GM23338 (cell line): ENCODE data around the gene HDAC9. TPM values are rescaled to one million over a fixed set of nuclear protein-coding genes. Genes with fewer than 3 reads are reported as not detected.
A peak's percentile ranks its signal among the peaks of the same experiment; 100 is the strongest.

Experiments
- ATAC-seq: fragments of 200-7000 bp; cut with Tn5 transposase; 3 replicates; pipeline ENCODE4 v1.9.1; 2020
- DNase-seq: peaks from one replicate; pipeline ENCODE4 v3.0.0-alpha.2; 2015; ENCODE audit warnings: low spot score
- H2AFZ ChIP-seq: fragments of 200-600 bp; sonication (generic); 2 replicates; pipeline ENCODE4 v1.8.0; 2016; ENCODE audit warnings: antibody characterized with exemption, mild to moderate bottlenecking, moderate library complexity
- H3F3A ChIP-seq: fragments of 200-600 bp; sonication (generic); replicated peaks from 2 replicates; pipeline ENCODE4 v1.8.0; 2017; ENCODE audit warnings: antibody characterized with exemption, mixed run types, low read depth
- H3K27ac ChIP-seq: fragments of 200-600 bp; sonication (generic); 2 replicates; pipeline ENCODE4 v1.6.1; 2016; ENCODE audit warnings: low read depth
- H3K27me3 ChIP-seq: fragments of 200-600 bp; sonication (generic); 2 replicates; pipeline ENCODE4 v1.8.0; 2016; ENCODE audit warnings: mild to moderate bottlenecking, mixed run types, moderate library complexity; ENCODE audit not compliant: insufficient read depth
- H3K36me3 ChIP-seq: fragments of 200-600 bp; sonication (generic); 2 replicates; pipeline ENCODE4 v1.8.0; 2016; ENCODE audit warnings: mild to moderate bottlenecking; ENCODE audit not compliant: insufficient read depth
- H3K4me1 ChIP-seq: fragments of 200-600 bp; sonication (generic); 2 replicates; pipeline ENCODE4 v1.8.0; 2016; ENCODE audit warnings: mild to moderate bottlenecking, moderate library complexity; ENCODE audit not compliant: insufficient read depth
- H3K4me2 ChIP-seq: fragments of 200-600 bp; sonication (generic); 2 replicates; pipeline ENCODE4 v1.7.1; 2017; ENCODE audit warnings: mixed run types
- H3K4me3 ChIP-seq: fragments of 200-600 bp; sonication (generic); 2 replicates; pipeline ENCODE4 v1.6.1; 2016; ENCODE audit warnings: mixed run types
- H3K79me2 ChIP-seq: fragments of 200-600 bp; sonication (generic); replicated peaks from 2 replicates; pipeline ENCODE4 v1.8.0; 2017; ENCODE audit warnings: mild to moderate bottlenecking; ENCODE audit not compliant: insufficient read depth
- H3K9me2 ChIP-seq: fragments of 200-600 bp; sonication (generic); 2 replicates; pipeline ENCODE4 v1.8.0; 2017; ENCODE audit not compliant: insufficient read depth
- H4K20me1 ChIP-seq: fragments of 200-600 bp; sonication (generic); replicated peaks from 2 replicates; pipeline ENCODE4 v1.8.0; 2017; ENCODE audit warnings: mild to moderate bottlenecking; ENCODE audit not compliant: insufficient read depth
- H3K27ac Mint-ChIP-seq: 2 replicates; pipeline ENCODE4 v1.8.0; 2020; ENCODE audit warnings: inconsistent platforms, mild to moderate bottlenecking, moderate library complexity, mixed read lengths
- H3K27me3 Mint-ChIP-seq: 3 replicates; pipeline ENCODE4 v1.8.0; 2022; ENCODE audit warnings: low read depth, mild to moderate bottlenecking, moderate library complexity, mixed read lengths, inconsistent platforms; ENCODE audit not compliant: insufficient read depth, poor library complexity
- H3K36me3 Mint-ChIP-seq: 3 replicates; pipeline ENCODE4 v1.8.0; 2021; ENCODE audit warnings: low read depth, mild to moderate bottlenecking, inconsistent platforms, moderate library complexity, mixed read lengths
- H3K4me1 Mint-ChIP-seq: 3 replicates; pipeline ENCODE4 v1.8.0; 2020; ENCODE audit warnings: mild to moderate bottlenecking, inconsistent platforms, mixed read lengths
- H3K4me3 Mint-ChIP-seq: 3 replicates; pipeline ENCODE4 v1.8.0; 2021; ENCODE audit warnings: moderate library complexity, mild to moderate bottlenecking, inconsistent platforms, mixed read lengths
- H3K9me3 Mint-ChIP-seq: 3 replicates; pipeline ENCODE4 v1.8.0; 2020; ENCODE audit warnings: moderate library complexity, mild to moderate bottlenecking, inconsistent platforms, mixed read lengths
- CREB1 ChIP-seq: fragments of 250-450 bp; sonication (Bioruptor Pico); IDR thresholded peaks from 2 replicates; pipeline ENCODE4 v1.5.0; 2020; ENCODE audit warnings: low read depth, mild to moderate bottlenecking, moderate library complexity
- CTCF ChIP-seq, 2 experiments: fragments of 200-600 bp in 1 of 2; sonication (generic) in 1 of 2; conservative IDR thresholded peaks; 2 replicates each; pipeline versions ENCODE4 v1.5.1 to v1.6.1; 2016 to 2017; ENCODE audit warnings: antibody characterized with exemption in 2 of 2, low read depth in 2 of 2, mild to moderate bottlenecking in 2 of 2, moderate library complexity in 1 of 2
- EZH2 ChIP-seq: fragments of 200-600 bp; sonication (generic); IDR thresholded peaks from one replicate; pipeline ENCODE4 v1.8.0; 2017; ENCODE audit warnings: antibody characterized with exemption, mild to moderate bottlenecking, low read depth; ENCODE audit not compliant: unreplicated experiment
- EZH2phosphoT487 ChIP-seq: fragments of 200-600 bp; sonication (generic); IDR thresholded peaks from one replicate; pipeline ENCODE4 v1.8.1; 2018; ENCODE audit warnings: antibody characterized with exemption; ENCODE audit not compliant: unreplicated experiment
- JUNB ChIP-seq: IDR thresholded peaks from one replicate; pipeline ENCODE4 v1.6.1; 2016; ENCODE audit warnings: antibody characterized with exemption; ENCODE audit not compliant: unreplicated experiment
- POLR2AphosphoS5 ChIP-seq: IDR thresholded peaks from 2 replicates; pipeline ENCODE4 v1.6.1; 2016; ENCODE audit warnings: antibody characterized with exemption, low read depth
- REST ChIP-seq: IDR thresholded peaks from one replicate; pipeline ENCODE4 v1.6.1; 2018; ENCODE audit warnings: antibody characterized with exemption; ENCODE audit not compliant: unreplicated experiment
- STAT1 ChIP-seq: IDR thresholded peaks from one replicate; pipeline ENCODE4 v1.6.1; 2016; ENCODE audit warnings: antibody characterized with exemption; ENCODE audit not compliant: unreplicated experiment
- ZNF331 ChIP-seq: fragments of 250-450 bp; sonication (Bioruptor Pico); IDR thresholded peaks from 2 replicates; pipeline ENCODE4 v1.5.0; 2020; ENCODE audit warnings: low read depth, mild to moderate bottlenecking, moderate library complexity
- polyA plus RNA-seq: library from polyadenylated mRNA; unstranded; fragments of >200 nt; fragmentation: Nextera tagmentation; extraction: Ambion mirVana; gene quantifications from 2 replicates; pipeline ENCODE4 v1.2.1, GENCODE V29; 2016
- total RNA-seq: library from RNA; depleted of rRNA; stranded (reverse); fragments of >200 nt; shearing (Covaris generic); gene quantifications from 2 replicates; pipeline ENCODE4 v1.2.3, GENCODE V29; 2014

HDAC9 gene
- total and polyA plus RNA-seq, 2 experiments from 2014 or later, result 8.3 to 18.5 TPM

- H3K27ac Mint-ChIP-seq, result peak overlapping the region; percentile 25; the same call in 1 of the 2 replicates
- no peaks in the 10 kb centered on the region for H3K27me3 Mint-ChIP-seq
Observed at GRCh38 chr7:18626717-18627116, 131.2 kb downstream of the HDAC9 start.

GRCh38 chr7:18637516-18637915 lies 142.0 kb downstream of the HDAC9 start:
- H3K9me3 Mint-ChIP-seq, result no peaks in the 10 kb centered on the region
- no peaks in the 10 kb centered on the region for H4K20me1 ChIP-seq
- H3K4me2 ChIP-seq, result no peak overlapping the region
- DNase-seq (no peak), ATAC-seq (no peak)
- no peak for TF ChIP-seq EZH2phosphoT487
- no peak for TF ChIP-seq STAT1
- TF ChIP-seq REST, result no peak
- TF ChIP-seq CTCF (conservative IDR thresholded peaks at IDR 0.05; ENCODE audit: low read depth in 2 of 2), result no peak
- no peak for TF ChIP-seq JUNB
- no peak for TF ChIP-seq EZH2
- no peak for TF ChIP-seq POLR2AphosphoS5
- no peak for TF ChIP-seq ZNF331 (CRISPR knock-in tag)
- no peak for TF ChIP-seq CREB1 (CRISPR knock-in tag)
- no peak overlapping the region for H2AFZ ChIP-seq
- no peaks in the 10 kb centered on the region for H3K79me2 ChIP-seq
- peaks cover 8% of the 10 kb centered on the region; the same call in 2 of the 3 replicates for H3K4me1 Mint-ChIP-seq
- no peaks in the 10 kb centered on the region for H3K36me3 ChIP-seq
- H3K27ac ChIP-seq, result no peak overlapping the region
- H3K4me3 ChIP-seq, result no peak overlapping the region
- no peaks in the 10 kb centered on the region for H3K9me2 ChIP-seq
- no peaks in the 10 kb centered on the region for H3F3A ChIP-seq
- H3K36me3 Mint-ChIP-seq, result no peaks in the 10 kb centered on the region
- H3K27me3 ChIP-seq, result no peaks in the 10 kb centered on the region
- no peaks in the 10 kb centered on the region for H3K27me3 Mint-ChIP-seq
- no peak overlapping the region for H3K4me3 Mint-ChIP-seq
- H3K27ac Mint-ChIP-seq, result no peak overlapping the region
- H3K4me1 ChIP-seq, result no peaks in the 10 kb centered on the region

More at GRCh38 chr7:18626717-18627116, 131.2 kb downstream of the HDAC9 start:
- Histone ChIP-seq H3K4me3 (no peak overlapping the region), H3K79me2 (no peaks in the 10 kb centered on the region), H3K36me3 (no peaks in the 10 kb centered on the region), H3K4me1 (peaks cover 12% of the 10 kb centered on the region; the same call in 1 of the 2 replicates), H3F3A (no peaks in the 10 kb centered on the region), H3K4me2 (no peak overlapping the region), H3K27ac (no peak overlapping the region), H4K20me1 (no peaks in the 10 kb centered on the region), H2AFZ (no peak overlapping the region), H3K9me2 (no peaks in the 10 kb centered on the region), H3K27me3 (no peaks in the 10 kb centered on the region)
- ATAC-seq, result no peak
- Mint-ChIP-seq H3K36me3 (no peaks in the 10 kb centered on the region), H3K9me3 (no peaks in the 10 kb centered on the region), H3K4me3 (no peak overlapping the region), H3K4me1 (peaks cover 5% of the 10 kb centered on the region; the same call in 1 of the 3 replicates)
- no peak for DNase-seq
- TF ChIP-seq STAT1 (no peak), CREB1 (CRISPR knock-in tag) (no peak), JUNB (no peak)
